Astrocyte of the cerebellum (primary cell): ENCODE measurements around the gene BMP6.

Experiments
- DNase-seq: peaks from one replicate; pipeline ENCODE4 v3.0.0-alpha.2; 2011; ENCODE audit warnings: low read depth
- H3K4me3 ChIP-seq: 2 replicates; pipeline ENCODE4 v1.5.1; 2011; ENCODE audit warnings: mild to moderate bottlenecking, low read depth, low read length, moderate library complexity
- in situ Hi-C: cut with HindIII; loops from 2 replicates; pipeline ENCODE4 v1.10.0; 2017; ENCODE audit warnings: low sequenced_read_pairs
- TF ChIP-seq, protein P1 (sequence below): IDR thresholded peaks from 2 replicates; pipeline ENCODE4 v1.5.1; 2012; ENCODE audit warnings: low read length, low read depth, moderate library complexity, mild to moderate bottlenecking; ENCODE audit errors: missing control alignments

Gene BMP6

DNA sequence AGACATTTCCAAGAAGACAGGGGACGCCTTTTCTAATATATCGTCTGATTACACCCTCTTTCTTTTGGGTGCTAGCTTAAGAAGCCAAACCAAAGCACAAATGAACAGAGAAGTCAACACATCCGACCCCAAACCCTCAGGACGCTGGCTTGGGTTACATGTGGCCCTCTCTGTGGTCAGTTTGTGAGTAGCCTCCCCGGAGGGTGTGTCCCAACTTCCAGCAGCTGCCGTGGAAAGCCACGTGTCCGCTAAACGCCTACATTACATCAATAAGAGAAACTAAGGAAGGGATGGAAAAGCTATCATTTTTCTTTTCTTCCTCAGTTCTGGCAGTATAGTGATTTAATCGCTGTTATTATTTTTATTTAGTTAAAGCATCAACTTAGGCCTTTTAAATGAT is 487 bp upstream of the BMP6 start:
- H3K4me3 ChIP-seq: peak overlapping the region; percentile 38
- DNase-seq: no peak
- in situ Hi-C loops: no loop called here
- TF ChIP-seq, protein P1, sequence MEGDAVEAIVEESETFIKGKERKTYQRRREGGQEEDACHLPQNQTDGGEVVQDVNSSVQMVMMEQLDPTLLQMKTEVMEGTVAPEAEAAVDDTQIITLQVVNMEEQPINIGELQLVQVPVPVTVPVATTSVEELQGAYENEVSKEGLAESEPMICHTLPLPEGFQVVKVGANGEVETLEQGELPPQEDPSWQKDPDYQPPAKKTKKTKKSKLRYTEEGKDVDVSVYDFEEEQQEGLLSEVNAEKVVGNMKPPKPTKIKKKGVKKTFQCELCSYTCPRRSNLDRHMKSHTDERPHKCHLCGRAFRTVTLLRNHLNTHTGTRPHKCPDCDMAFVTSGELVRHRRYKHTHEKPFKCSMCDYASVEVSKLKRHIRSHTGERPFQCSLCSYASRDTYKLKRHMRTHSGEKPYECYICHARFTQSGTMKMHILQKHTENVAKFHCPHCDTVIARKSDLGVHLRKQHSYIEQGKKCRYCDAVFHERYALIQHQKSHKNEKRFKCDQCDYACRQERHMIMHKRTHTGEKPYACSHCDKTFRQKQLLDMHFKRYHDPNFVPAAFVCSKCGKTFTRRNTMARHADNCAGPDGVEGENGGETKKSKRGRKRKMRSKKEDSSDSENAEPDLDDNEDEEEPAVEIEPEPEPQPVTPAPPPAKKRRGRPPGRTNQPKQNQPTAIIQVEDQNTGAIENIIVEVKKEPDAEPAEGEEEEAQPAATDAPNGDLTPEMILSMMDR: no peak

- DNase-seq: no peak
- TF ChIP-seq, protein P1: no peak
- in situ Hi-C loops: no loop called here
- H3K4me3 ChIP-seq: peak overlapping the region; percentile 38
Observed at GRCh38 chr6:7726416-7727085, 652 bp downstream of the BMP6 start.

DNA sequence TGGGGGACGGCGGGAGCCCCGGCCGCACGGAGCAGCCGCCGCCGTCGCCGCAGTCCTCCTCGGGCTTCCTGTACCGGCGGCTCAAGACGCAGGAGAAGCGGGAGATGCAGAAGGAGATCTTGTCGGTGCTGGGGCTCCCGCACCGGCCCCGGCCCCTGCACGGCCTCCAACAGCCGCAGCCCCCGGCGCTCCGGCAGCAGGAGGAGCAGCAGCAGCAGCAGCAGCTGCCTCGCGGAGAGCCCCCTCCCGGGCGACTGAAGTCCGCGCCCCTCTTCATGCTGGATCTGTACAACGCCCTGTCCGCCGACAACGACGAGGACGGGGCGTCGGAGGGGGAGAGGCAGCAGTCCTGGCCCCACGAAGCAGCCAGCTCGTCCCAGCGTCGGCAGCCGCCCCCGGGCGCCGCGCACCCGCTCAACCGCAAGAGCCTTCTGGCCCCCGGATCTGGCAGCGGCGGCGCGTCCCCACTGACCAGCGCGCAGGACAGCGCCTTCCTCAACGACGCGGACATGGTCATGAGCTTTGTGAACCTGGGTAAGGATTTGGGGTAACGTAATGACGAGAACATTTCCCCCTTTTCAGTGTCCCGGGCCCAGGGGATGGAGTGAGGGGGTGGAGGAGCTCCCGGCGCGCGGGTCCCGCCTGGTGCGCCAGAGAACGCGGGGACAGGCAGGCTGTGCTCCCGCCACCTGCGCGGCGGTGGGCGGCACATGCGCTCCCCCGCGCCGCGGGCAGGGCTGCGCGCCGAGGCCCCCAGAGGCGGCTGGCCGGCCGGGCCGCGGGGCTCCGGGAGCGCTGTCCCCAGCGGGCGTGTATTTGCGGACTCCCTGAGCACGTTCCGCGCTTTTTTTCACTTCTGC is 1.4 kb downstream of the BMP6 start:
- TF ChIP-seq, protein P1: no peak
- no peak for DNase-seq
- peak overlapping the region; percentile 38 for H3K4me3 ChIP-seq
- in situ Hi-C loops: no loop called here

GRCh38 chr6:7727946-7728854 is 2.3 kb downstream of the BMP6 start:
- TF ChIP-seq, protein P1: no peak
- peak overlapping the region; percentile 38 for H3K4me3 ChIP-seq
- no peak for DNase-seq
- in situ Hi-C loops: no loop called here

- TF ChIP-seq, protein P1: no peak
- no peak for DNase-seq
- peak overlapping the region; percentile 38 for H3K4me3 ChIP-seq
- in situ Hi-C loops: no loop called here
Observed at GRCh38 chr6:7728855-7729590, 3.1 kb downstream of the BMP6 start.
